Adrenal gland (tissue), 5 donors: Measurements from ENCODE around the gene RNASE12.
"Not testable (repeated sequence)": the region's sequence is repeated elsewhere in the genome, so short reads cannot be mapped to it uniquely, and the experiment has no call there.

Experiments
- POLR2A ChIP-seq, 2 donors: fragments of 450-650 bp; IDR thresholded peaks; one replicate each; pipeline ENCODE4 v1.6.1; 2017; ENCODE audit warnings: antibody characterized with exemption in 2 of 2, mild to moderate bottlenecking in 2 of 2, moderate library complexity in 1 of 2
- TF ChIP-seq, protein P1 (sequence below), 6 experiments: fragments of 450-650 bp in 4 of 6; fragments of 200-600 bp in 2 of 6; sonication (generic) in 1 of 6; IDR thresholded peaks; 1 replicate in 5 of 6; 2 replicates in 1 of 6; pipeline versions ENCODE4 v1.5.1 to v1.8.0; 2016 to 2021; ENCODE audit warnings: antibody characterized with exemption in 6 of 6, mild to moderate bottlenecking in 2 of 6, moderate library complexity in 1 of 6
- donor health status: DM: no; HTN: no; CAD: no.

DNA sequence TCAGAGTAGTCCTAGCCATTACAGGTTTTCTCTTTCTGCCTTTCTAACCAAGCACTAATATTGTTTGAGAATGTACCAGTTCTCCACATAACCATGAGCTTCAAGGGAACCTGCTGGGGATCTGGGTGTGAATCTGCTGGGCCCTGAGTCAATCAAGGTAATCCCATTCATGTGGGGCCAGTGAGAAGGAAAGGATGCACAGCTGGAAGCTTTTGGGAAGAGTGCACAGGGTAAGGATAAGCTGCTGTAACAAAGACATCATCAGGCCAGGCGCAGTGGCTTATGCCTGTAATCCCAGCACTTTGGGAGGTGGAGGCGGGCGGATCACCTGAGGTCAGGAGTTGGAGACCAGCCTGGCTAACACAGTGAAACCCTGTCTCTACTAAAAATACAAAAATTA, 4.5 kb upstream of the RNASE12 start:
- TF ChIP-seq, protein P1, sequence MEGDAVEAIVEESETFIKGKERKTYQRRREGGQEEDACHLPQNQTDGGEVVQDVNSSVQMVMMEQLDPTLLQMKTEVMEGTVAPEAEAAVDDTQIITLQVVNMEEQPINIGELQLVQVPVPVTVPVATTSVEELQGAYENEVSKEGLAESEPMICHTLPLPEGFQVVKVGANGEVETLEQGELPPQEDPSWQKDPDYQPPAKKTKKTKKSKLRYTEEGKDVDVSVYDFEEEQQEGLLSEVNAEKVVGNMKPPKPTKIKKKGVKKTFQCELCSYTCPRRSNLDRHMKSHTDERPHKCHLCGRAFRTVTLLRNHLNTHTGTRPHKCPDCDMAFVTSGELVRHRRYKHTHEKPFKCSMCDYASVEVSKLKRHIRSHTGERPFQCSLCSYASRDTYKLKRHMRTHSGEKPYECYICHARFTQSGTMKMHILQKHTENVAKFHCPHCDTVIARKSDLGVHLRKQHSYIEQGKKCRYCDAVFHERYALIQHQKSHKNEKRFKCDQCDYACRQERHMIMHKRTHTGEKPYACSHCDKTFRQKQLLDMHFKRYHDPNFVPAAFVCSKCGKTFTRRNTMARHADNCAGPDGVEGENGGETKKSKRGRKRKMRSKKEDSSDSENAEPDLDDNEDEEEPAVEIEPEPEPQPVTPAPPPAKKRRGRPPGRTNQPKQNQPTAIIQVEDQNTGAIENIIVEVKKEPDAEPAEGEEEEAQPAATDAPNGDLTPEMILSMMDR (IDR thresholded peaks at IDR 0.05) = not testable (repeated sequence)
- not testable (repeated sequence) for TF ChIP-seq POLR2A (IDR thresholded peaks at IDR 0.05)
